ENCODE data around the gene GALNTL6.

The GALNTL6 gene

DNA sequence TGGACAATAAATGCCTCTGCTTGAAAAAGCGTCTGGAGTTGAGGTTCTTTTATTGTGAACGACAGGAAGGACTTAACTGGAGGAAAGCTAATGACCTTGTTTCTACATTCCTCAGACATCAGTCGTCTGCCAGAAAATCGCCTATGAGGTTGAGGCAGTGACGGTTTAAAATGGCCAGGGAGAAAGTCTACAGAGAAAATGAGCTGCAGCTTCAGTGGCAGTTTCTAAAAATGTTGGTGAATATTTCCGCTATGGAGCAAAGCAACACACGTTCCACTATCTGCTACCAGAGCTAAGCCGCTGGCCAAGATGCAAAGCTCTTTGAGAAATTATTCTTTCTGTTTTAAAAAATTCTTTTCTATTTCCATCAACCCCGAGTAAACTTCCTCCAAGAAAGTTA, 1238.5 kb downstream of the GALNTL6 start:
- Histone ChIP-seq H3K9me3 (no peaks in the 10 kb centered on the region), H3K27me3 (0 out of 2 replicates have a peak, but pooled peaks cover 2% of the 10 kb centered on the region), H3K36me3 (no peaks in the 10 kb centered on the region), H3K4me1 (no peaks in the 10 kb centered on the region), H3K4me3 (ENCODE audit: low read depth, low read length) (no peak overlapping the region)
- TF ChIP-seq, protein P1, sequence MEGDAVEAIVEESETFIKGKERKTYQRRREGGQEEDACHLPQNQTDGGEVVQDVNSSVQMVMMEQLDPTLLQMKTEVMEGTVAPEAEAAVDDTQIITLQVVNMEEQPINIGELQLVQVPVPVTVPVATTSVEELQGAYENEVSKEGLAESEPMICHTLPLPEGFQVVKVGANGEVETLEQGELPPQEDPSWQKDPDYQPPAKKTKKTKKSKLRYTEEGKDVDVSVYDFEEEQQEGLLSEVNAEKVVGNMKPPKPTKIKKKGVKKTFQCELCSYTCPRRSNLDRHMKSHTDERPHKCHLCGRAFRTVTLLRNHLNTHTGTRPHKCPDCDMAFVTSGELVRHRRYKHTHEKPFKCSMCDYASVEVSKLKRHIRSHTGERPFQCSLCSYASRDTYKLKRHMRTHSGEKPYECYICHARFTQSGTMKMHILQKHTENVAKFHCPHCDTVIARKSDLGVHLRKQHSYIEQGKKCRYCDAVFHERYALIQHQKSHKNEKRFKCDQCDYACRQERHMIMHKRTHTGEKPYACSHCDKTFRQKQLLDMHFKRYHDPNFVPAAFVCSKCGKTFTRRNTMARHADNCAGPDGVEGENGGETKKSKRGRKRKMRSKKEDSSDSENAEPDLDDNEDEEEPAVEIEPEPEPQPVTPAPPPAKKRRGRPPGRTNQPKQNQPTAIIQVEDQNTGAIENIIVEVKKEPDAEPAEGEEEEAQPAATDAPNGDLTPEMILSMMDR (IDR thresholded peaks at IDR 0.05; ENCODE audit: low read depth, low read length), result no peak
- no peak for DNase-seq

DNA sequence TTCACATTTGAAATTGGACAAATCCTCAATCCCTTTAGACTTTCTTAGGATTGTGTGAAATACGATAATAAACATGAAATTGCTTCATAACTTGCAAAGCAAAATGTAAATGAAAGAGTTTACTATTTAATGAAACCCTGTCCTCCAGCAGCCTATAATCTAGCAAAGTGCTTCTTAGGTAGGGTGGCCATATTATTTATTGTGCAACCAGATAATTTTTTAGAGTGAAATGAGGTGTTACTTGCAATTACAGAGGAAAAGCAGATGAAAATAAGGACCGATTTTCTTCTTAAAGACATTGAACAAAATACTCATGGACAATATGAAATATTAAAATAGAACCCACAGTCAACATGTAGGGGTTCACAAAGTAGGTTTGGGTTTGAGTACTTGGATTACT, 1239.2 kb downstream of the GALNTL6 start:
- H3K9me3 ChIP-seq, result no peaks in the 10 kb centered on the region
- H3K4me1 ChIP-seq, result no peaks in the 10 kb centered on the region
- H3K27me3 ChIP-seq, result 0 out of 2 replicates have a peak, but pooled peaks cover 2% of the 10 kb centered on the region
- DNase-seq, result no peak
- H3K4me3 ChIP-seq (ENCODE audit: low read depth, low read length), result no peak overlapping the region
- no peaks in the 10 kb centered on the region for H3K36me3 ChIP-seq
- TF ChIP-seq, protein P1 (IDR thresholded peaks at IDR 0.05; ENCODE audit: low read depth, low read length), result no peak

DNA sequence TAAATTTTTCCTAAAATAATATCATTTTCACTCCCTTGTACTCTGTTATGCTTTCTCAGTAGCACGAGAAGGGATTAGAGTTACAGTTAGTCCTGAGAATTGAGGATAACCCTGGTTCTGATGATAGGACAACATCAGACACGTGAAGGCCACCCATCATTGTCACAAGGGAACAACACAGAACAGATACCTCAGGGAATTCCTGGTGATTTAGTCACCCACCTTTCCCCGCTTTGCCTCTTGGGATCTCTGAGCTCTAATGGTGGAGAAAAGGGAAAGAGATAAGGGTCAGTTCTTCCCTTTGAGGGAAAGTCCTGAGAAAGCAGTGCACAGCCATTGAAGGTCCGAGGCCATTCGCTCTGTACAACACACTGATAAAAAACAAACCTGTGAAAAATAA, 1243.1 kb downstream of the GALNTL6 start:
- H3K27me3 ChIP-seq, result no peaks in the 10 kb centered on the region
- H3K9me3 ChIP-seq, result no peaks in the 10 kb centered on the region
- no peaks in the 10 kb centered on the region for H3K36me3 ChIP-seq
- DNase-seq, result no peak
- no peaks in the 10 kb centered on the region for H3K4me1 ChIP-seq
- TF ChIP-seq, protein P1 (IDR thresholded peaks at IDR 0.05; ENCODE audit: low read depth, low read length), result no peak
- no peak overlapping the region for H3K4me3 ChIP-seq (ENCODE audit: low read depth, low read length)

DNA sequence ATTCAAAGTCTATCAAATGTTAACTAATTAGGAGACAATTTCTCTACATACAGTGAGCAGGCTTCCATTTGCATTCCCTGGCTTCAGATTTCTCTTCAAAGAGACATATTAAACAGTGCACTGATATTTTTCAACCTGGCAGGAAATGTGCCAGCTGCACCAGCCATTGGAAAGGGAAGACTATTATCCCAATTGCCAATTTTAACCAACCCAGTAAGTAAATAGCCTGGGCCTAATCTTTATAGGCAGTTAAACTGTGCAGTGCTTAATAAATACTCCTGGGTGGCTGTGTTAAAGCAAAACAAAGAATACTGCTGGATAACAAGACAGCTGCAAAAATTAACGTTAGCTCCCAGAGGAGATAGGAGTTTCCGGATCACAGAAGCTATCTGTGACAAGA, 1243.5 kb downstream of the GALNTL6 start:
- H3K36me3 ChIP-seq, result no peaks in the 10 kb centered on the region
- H3K9me3 ChIP-seq, result no peaks in the 10 kb centered on the region
- DNase-seq, result no peak
- TF ChIP-seq, protein P1 (IDR thresholded peaks at IDR 0.05; ENCODE audit: low read depth, low read length), result no peak
- H3K27me3 ChIP-seq, result no peaks in the 10 kb centered on the region
- no peak overlapping the region for H3K4me3 ChIP-seq (ENCODE audit: low read depth, low read length)
- no peaks in the 10 kb centered on the region for H3K4me1 ChIP-seq

DNA sequence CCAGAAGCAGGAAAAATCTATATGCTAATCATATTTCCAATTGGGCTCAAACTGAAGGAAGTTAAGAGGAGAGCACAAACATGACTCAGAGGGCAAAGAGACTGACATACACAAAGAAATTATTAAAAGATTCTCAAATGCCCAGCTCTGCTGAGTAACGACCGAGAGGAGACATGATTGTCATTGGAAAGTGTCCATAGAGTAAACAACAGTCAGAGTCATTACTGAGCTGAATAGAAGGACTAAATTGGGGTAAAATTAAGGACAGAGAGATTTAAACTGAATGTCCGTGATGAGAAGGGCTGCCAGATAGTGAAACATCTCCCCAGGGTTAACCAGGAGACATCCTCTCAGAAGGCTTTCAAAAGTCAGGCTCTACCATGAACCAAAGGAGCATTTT, 1244.2 kb downstream of the GALNTL6 start:
- no peaks in the 10 kb centered on the region for H3K27me3 ChIP-seq
- H3K9me3 ChIP-seq, result no peaks in the 10 kb centered on the region
- no peaks in the 10 kb centered on the region for H3K36me3 ChIP-seq
- no peak overlapping the region for H3K4me3 ChIP-seq (ENCODE audit: low read depth, low read length)
- H3K4me1 ChIP-seq, result no peaks in the 10 kb centered on the region
- DNase-seq, result no peak
- TF ChIP-seq, protein P1 (IDR thresholded peaks at IDR 0.05; ENCODE audit: low read depth, low read length), result no peak

DNA sequence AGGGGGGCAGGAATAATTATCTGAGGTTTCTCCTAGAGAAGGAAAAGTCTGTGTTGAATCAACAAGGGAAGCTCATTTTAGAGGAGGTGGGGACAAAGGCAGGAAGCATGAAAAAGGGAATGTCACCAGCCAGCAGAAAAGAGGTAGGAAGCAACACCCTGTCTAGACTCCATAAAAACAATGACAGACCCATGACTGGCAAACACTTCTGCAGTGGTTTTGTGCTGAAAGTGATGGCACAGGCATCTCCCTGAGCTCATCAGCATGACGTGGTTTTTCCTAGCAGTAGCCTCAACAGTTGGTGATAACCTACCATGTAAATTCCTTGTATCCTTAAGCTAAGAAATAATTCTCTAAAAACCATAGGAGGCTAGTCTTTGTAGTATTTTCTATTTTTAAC, 1244.7 kb downstream of the GALNTL6 start:
- Histone ChIP-seq H3K4me3 (ENCODE audit: low read depth, low read length) (no peak overlapping the region), H3K9me3 (no peaks in the 10 kb centered on the region), H3K36me3 (no peaks in the 10 kb centered on the region), H3K4me1 (no peaks in the 10 kb centered on the region), H3K27me3 (no peaks in the 10 kb centered on the region)
- TF ChIP-seq, protein P1 (IDR thresholded peaks at IDR 0.05; ENCODE audit: low read depth, low read length), result no peak
- no peak for DNase-seq

Data from BE2C (cell line).